A673 (cell line): Measurements from ENCODE around the gene RIMBP3B. TPM values are rescaled to one million over a fixed set of nuclear protein-coding genes. Genes with fewer than 3 reads are reported as not detected.
"Not testable (repeated sequence)": the region's sequence is repeated elsewhere in the genome, so short reads cannot be mapped to it uniquely, and the experiment has no call there.

ENCODE experiments used
- BruUV-seq: library from RNA; stranded (reverse); fragments of 400-500 nt; replicated peaks from 2 replicates; lab custom pipeline; 2021; lab: Mats Ljungman, UMichigan
- CTCF ChIA-PET: fragments of 300-600 bp; sonication (Branson Sonifier 250); formaldehyde crosslinking; loops from one replicate; lab custom pipeline; 2022; ENCODE audit warnings: antibody characterized with exemption; lab: Charles Lee
- POLR2A ChIA-PET: fragments of 300-600 bp; sonication (Branson Sonifier 250); formaldehyde crosslinking; loops from one replicate; lab custom pipeline; 2022; ENCODE audit warnings: antibody characterized with exemption; ENCODE audit not compliant: low non-redundant PET; lab: Charles Lee
- DNase-seq: peaks from one replicate; pipeline ENCODE4 v3.0.0-alpha.2; 2015; ENCODE audit warnings: low spot score
- H3K27ac ChIP-seq: fragments of 200-600 bp; sonication (generic); 2 replicates; pipeline ENCODE4 v1.5.1; 2016; ENCODE audit warnings: mixed run types, low read depth, mild to moderate bottlenecking, mixed read lengths, antibody characterized with exemption, low read length; ENCODE audit not compliant: poor library complexity, severe bottlenecking
- H3K27me3 ChIP-seq: fragments of 200-600 bp; sonication (generic); replicated peaks from 2 replicates; pipeline ENCODE4 v1.6.1; 2017; ENCODE audit warnings: mixed run types, low read depth, mild to moderate bottlenecking, mixed read lengths, antibody characterized with exemption, low read length; ENCODE audit not compliant: insufficient read depth, poor library complexity
- H3K36me3 ChIP-seq: fragments of 200-600 bp; sonication (generic); 2 replicates; pipeline ENCODE4 v1.6.1; 2016; ENCODE audit warnings: mixed run types, mild to moderate bottlenecking, mixed read lengths, antibody characterized with exemption, low read length; ENCODE audit not compliant: insufficient read depth, poor library complexity, severe bottlenecking
- H3K4me1 ChIP-seq: fragments of 200-600 bp; sonication (generic); 2 replicates; pipeline ENCODE4 v1.6.1; 2017; ENCODE audit warnings: mixed run types, mild to moderate bottlenecking, mixed read lengths, antibody characterized with exemption, low read length; ENCODE audit not compliant: insufficient read depth, poor library complexity, severe bottlenecking
- H3K4me3 ChIP-seq: fragments of 200-600 bp; sonication (generic); 2 replicates; pipeline ENCODE4 v1.5.1; 2016; ENCODE audit warnings: low read depth, mixed run types, mild to moderate bottlenecking, mixed read lengths, low read length; ENCODE audit not compliant: poor library complexity, severe bottlenecking
- H3K9me3 ChIP-seq: fragments of 200-600 bp; sonication (generic); 2 replicates; pipeline ENCODE4 v1.6.1; 2016; ENCODE audit warnings: mixed run types, low read depth, mild to moderate bottlenecking, mixed read lengths, antibody characterized with exemption, low read length; ENCODE audit not compliant: poor library complexity, severe bottlenecking
- intact Hi-C: fragments of 100-400 bp; cut with micrococcal nuclease; formaldehyde crosslinking; loops from one replicate; pipeline ENCODE4 v1.10.0; 2022; ENCODE audit not compliant: unreplicated experiment
- total RNA-seq: library from RNA; stranded (reverse); gene quantifications from 2 replicates; pipeline ENCODE4 v1.2.3, GENCODE V29; 2021

Gene RIMBP3B
- total RNA-seq, 1 experiment from 2014 or later, result 1.0 TPM

DNA sequence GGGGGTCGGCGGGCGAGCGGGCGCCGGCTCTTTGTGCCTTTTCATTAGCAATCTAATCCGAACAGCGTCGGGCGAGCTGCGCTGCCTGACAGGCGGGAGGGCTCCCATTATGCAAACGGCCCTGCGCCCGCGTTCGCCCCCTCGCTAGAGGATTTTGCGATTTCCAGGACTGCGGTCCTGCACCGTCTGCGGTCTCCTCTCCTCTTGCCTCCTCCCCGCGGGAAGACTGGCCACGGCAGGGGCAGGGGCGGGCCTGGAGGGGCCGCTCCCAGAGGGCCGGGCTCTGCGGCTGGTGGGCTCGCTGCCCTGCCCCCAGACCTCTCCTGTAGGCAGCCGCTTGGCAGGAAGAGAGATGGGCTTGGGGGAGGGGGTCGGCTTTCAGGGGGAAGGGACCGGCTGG lies 34.3 kb downstream of the RIMBP3B start:
- H3K27ac ChIP-seq, CTCF ChIA-PET, DNase-seq: not testable (repeated sequence)

DNA sequence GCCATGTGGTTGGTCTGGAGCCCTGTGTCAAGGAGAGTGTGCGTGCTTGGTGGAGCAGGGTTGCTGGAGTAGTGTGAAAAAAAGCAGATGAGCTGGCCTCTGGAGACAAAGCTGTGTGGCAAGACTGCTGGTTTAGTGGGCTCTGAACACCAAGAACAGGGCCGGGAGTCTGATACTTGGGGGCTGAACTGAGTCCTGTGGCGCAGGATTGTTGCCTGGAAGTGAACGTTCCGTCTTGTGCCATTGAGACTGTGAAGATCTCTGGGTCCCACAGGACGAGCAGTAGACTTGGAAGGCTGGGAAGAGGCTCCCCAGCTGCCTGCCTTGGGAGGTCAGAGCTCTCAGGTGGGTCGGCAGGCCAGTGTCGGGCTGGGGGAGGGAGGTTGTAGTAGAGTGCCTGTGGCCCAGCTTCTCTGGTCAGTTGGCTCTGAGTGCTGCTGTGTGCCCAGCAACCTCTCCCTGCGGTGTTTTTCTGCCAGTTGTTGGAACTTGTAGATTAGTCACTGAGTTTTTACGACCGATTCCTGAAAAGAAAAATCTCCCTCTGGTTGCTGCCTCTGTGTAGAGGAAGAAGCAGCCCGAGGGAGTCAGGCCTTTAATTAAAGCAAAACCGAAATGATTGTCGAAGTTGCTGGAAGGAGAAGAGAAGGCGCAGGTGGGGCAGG lies 35.6 kb downstream of the RIMBP3B start:
- H3K4me1 ChIP-seq, CTCF ChIA-PET, H3K4me3 ChIP-seq, intact Hi-C loops, H3K36me3 ChIP-seq, H3K27ac ChIP-seq, H3K27me3 ChIP-seq, H3K9me3 ChIP-seq, DNase-seq, POLR2A ChIA-PET: not testable (repeated sequence)
- BruUV-seq, result TSS peak; percentile 78

More for the DNA sequence above, 34.3 kb downstream of the RIMBP3B start:
- POLR2A ChIA-PET, H3K4me1 ChIP-seq, H3K9me3 ChIP-seq, H3K36me3 ChIP-seq, intact Hi-C loops, H3K27me3 ChIP-seq, BruUV-seq: not testable (repeated sequence)
- peak overlapping the region; percentile 43 for H3K4me3 ChIP-seq

DNA sequence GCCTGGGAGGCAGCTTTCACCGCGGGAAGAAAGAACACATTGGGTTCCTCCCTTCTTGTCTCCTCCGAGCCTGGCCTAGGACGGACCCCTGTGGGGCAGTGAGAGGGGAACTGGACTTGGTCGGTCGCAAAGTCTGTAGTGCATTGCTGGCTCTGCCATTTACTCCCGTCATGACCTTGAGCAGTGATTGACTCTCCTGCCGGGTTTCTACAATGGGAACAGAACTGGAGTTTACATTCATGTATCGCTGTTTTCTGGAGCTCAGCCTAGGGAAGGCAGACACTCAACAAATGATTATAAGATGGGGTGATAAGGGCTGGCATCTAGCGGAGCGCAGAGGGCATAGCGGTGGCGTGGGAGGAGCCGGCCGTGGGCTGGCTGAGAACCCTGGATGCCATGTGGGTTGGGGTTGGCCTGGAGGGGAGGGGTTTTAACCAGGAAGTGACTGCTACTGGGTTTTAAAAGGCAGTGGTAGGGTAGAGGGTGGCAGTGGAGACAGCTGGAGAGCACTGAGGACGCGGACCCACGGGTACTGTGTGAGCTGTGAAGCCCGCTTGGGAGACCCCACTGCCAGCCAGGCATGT lies 36.7 kb downstream of the RIMBP3B start:
- H3K4me1 ChIP-seq, POLR2A ChIA-PET, H3K36me3 ChIP-seq, BruUV-seq, DNase-seq, intact Hi-C loops, H3K27ac ChIP-seq, H3K27me3 ChIP-seq, CTCF ChIA-PET, H3K4me3 ChIP-seq, H3K9me3 ChIP-seq: not testable (repeated sequence)

DNA sequence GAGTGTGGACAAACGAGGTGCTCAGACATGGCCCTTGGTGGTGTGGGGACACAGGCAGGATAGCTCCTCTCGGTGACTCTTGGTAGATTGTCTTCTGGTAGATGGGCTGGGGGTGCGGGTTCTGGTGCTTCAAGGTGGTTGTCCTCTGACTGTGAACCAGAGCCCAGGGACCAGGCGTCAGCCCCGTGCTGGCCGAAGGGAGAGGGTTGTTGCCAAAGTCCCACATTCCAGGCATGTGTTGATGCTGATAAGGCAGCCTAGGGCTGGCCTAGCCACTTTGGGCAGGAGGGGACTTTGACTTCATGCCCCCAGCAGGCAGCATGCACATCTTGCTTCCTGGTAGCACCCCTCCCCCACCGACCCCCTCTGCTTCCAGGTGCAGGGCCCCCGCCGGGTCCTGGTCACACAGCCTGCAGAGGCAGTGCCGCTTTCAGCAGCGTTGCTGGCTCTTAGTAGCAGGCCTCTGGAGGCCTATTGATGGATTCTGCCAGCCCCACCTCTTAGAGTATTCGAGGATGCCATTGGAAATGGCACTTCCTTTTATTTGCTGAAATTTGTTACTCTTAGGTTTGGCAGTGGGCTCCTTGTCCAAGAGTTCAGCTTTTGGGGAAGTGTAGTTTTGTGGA lies 40.6 kb downstream of the RIMBP3B start:
- H3K9me3 ChIP-seq, H3K27ac ChIP-seq, POLR2A ChIA-PET, BruUV-seq, DNase-seq, H3K36me3 ChIP-seq, CTCF ChIA-PET, H3K27me3 ChIP-seq, intact Hi-C loops, H3K4me1 ChIP-seq, H3K4me3 ChIP-seq: not testable (repeated sequence)

DNA sequence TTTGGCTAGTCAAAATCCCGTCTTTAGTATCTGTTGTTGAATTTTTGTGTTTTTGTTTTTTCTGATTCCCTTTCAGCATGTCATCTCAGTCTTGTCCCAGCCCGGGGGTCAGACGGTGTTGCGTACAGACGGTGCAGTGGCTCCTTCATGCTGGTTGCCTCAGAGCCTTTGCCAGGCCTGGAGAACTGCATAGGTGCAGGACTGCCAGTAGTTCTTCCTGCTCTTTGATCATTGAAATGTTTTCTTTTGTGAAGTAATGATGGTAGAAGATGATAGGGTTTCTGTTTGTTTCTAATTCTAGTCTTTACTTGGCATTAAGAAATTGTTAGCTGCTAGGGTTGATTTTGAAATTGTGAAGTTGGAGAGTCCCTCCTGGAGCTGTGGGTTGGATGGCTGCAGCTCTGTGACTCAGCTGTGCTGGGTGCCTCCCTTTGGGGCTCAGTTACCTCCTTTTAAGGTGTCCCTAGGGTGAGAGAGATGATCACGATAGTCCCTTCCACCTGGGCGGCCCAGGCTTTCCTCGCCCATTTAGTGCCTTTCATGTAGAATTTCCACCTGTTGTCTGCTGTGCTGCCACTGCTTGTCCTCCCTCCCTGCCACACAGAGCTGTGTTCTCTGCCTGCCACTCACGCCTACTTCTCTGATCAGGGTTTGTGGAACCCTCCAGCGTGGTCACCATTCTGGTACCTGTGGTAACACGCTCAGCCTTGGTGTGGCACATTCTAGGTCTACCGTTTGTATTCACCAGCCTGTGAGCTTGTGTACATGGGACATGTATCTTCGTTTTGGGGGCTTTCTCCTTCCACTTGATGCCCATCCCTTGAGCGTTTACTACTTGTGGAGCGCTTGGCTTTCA lies 51.1 kb downstream of the RIMBP3B start:
- H3K27ac ChIP-seq, H3K27me3 ChIP-seq, DNase-seq, H3K9me3 ChIP-seq, POLR2A ChIA-PET, intact Hi-C loops, H3K4me1 ChIP-seq, H3K4me3 ChIP-seq, H3K36me3 ChIP-seq, BruUV-seq, CTCF ChIA-PET: not testable (repeated sequence)

DNA sequence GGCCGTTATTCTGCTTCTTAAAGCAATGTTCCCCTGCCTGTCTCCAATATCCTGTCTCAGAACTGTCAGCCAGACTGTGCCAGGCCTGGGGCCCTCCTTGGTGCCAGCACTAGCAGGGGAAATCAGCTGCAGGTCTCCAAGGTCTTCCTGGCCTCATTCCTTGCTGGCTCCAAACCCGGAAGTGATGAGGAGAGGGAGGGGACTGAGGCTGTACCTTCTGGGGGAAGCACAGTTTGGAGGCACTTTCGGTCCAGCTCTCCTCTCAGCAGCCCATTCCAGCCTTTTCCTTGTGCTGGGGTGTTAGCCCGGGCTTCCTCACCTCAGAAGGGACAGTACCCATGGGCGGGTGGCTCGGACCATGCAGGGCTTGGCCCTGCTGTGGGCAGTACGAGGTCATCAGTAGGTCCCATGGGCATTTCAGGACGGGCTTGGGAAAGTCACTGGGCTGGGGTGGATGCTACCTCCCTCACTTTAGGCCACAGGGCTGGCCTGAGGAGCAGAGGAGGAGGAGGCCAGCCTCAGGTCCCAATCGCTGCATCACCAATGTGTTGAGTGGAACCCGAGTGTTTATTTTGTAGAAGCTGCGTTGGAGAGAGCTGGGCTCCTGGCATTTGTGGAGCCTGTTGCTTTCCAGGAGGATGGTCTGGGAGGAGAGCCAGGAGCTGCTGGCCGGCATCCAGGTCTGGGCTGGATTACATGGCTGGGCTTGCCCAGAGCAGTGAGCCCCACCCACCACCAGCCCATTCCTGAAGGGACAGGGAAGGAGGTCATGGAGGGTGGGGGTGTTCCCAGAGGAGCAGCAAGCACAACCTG lies 52.7 kb downstream of the RIMBP3B start:
- DNase-seq, POLR2A ChIA-PET, H3K4me3 ChIP-seq, H3K27me3 ChIP-seq, CTCF ChIA-PET, H3K36me3 ChIP-seq, BruUV-seq, H3K4me1 ChIP-seq, H3K27ac ChIP-seq, H3K9me3 ChIP-seq, intact Hi-C loops: not testable (repeated sequence)

DNA sequence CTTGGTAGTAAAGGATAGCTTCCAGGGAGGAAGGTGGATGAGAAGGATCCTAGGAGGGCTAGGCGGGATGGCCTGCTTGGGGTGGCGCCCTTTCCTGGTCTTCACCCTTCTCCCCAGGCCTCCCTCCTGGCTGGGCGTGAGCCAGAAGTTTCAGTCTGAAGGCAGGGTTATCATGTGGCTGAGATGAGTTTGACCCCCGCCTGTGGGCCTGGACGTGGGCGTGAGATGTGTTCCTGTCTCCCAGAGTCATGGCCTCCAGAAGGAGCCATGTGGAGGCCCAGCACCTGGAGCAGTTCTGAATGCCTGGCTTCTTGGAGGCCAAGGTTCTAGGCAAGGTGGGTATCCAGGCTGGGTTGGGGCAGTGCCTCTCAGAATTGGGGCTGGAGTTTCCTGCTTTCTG lies 54.5 kb downstream of the RIMBP3B start:
- H3K4me3 ChIP-seq, CTCF ChIA-PET, H3K36me3 ChIP-seq, H3K9me3 ChIP-seq, H3K4me1 ChIP-seq, POLR2A ChIA-PET, BruUV-seq, H3K27me3 ChIP-seq, H3K27ac ChIP-seq, intact Hi-C loops, DNase-seq: not testable (repeated sequence)
